HEK293T (cell line): ENCODE data around the gene FCAMR.
A peak's percentile ranks its signal among the peaks of the same experiment; 100 is the strongest.

Experiments
- CTCF ChIA-PET: fragments of 350-600 bp; formaldehyde crosslinking; extraction: SDS; loops from one replicate; lab custom pipeline; 2021; ENCODE audit warnings: antibody characterized with exemption, inconsistent platforms; lab: Yijun Ruan, JAX
- POLR2A ChIA-PET: fragments of 350-600 bp; formaldehyde crosslinking; extraction: SDS; loops from one replicate; lab custom pipeline; 2020; ENCODE audit warnings: antibody characterized with exemption, inconsistent platforms; lab: Yijun Ruan, JAX
- DNase-seq: peaks from one replicate; pipeline ENCODE4 v3.0.0; 2012; ENCODE audit warnings: mixed read lengths; ENCODE audit errors: extremely low spot score
- ARNT ChIP-seq: fragments of 450-650 bp; IDR thresholded peaks from 2 replicates; pipeline ENCODE4 v1.6.1; 2017; ENCODE audit warnings: mild to moderate bottlenecking
- BHLHE40 ChIP-seq: fragments of 450-650 bp; IDR thresholded peaks from 2 replicates; pipeline ENCODE4 v1.6.1; 2016; ENCODE audit warnings: mild to moderate bottlenecking, moderate library complexity, borderline replicate concordance
- CTBP1 ChIP-seq: fragments of 450-650 bp; IDR thresholded peaks from 2 replicates; pipeline ENCODE4 v1.6.1; 2016; ENCODE audit warnings: borderline replicate concordance
- ELF4 ChIP-seq: fragments of 450-650 bp; IDR thresholded peaks from 2 replicates; pipeline ENCODE4 v1.6.1; 2017; ENCODE audit warnings: antibody characterized with exemption
- FOXA1 ChIP-seq: fragments of 450-650 bp; IDR thresholded peaks from 2 replicates; pipeline ENCODE4 v1.6.1; 2016; ENCODE audit warnings: mild to moderate bottlenecking
- FOXK2 ChIP-seq: fragments of 450-650 bp; IDR thresholded peaks from 2 replicates; pipeline ENCODE4 v1.6.1; 2016; ENCODE audit warnings: mild to moderate bottlenecking
- FOXM1 ChIP-seq: fragments of 450-650 bp; IDR thresholded peaks from 2 replicates; pipeline ENCODE4 v1.6.1; 2017; ENCODE audit warnings: mild to moderate bottlenecking, borderline replicate concordance
- HDGF ChIP-seq: fragments of 450-650 bp; IDR thresholded peaks from 2 replicates; pipeline ENCODE4 v1.6.1; 2017; ENCODE audit warnings: antibody characterized with exemption, borderline replicate concordance
- L3MBTL2 ChIP-seq: fragments of 450-650 bp; conservative IDR thresholded peaks from 2 replicates; pipeline ENCODE4 v1.6.1; 2016; ENCODE audit warnings: mild to moderate bottlenecking
- LEF1 ChIP-seq: fragments of 450-650 bp; IDR thresholded peaks from 2 replicates; pipeline ENCODE4 v1.6.1; 2017; ENCODE audit warnings: mild to moderate bottlenecking, borderline replicate concordance
- NFRKB ChIP-seq: fragments of 450-650 bp; IDR thresholded peaks from 2 replicates; pipeline ENCODE4 v1.6.1; 2016; ENCODE audit warnings: mild to moderate bottlenecking, moderate library complexity
- SP1 ChIP-seq: fragments of 450-650 bp; IDR thresholded peaks from 2 replicates; pipeline ENCODE4 v1.6.1; 2017
- SUZ12 ChIP-seq: fragments of 450-650 bp; IDR thresholded peaks from 2 replicates; pipeline ENCODE4 v1.6.1; 2016; ENCODE audit warnings: mild to moderate bottlenecking
- TARDBP ChIP-seq: fragments of 450-650 bp; IDR thresholded peaks from 2 replicates; pipeline ENCODE4 v1.6.1; 2016
- ZNF384 ChIP-seq: fragments of 450-650 bp; IDR thresholded peaks from 2 replicates; pipeline ENCODE4 v1.6.1; 2016
- TF ChIP-seq, protein P1 (sequence below): fragments of 450-650 bp; IDR thresholded peaks from 2 replicates; pipeline ENCODE4 v1.6.1; 2016

Gene FCAMR

DNA sequence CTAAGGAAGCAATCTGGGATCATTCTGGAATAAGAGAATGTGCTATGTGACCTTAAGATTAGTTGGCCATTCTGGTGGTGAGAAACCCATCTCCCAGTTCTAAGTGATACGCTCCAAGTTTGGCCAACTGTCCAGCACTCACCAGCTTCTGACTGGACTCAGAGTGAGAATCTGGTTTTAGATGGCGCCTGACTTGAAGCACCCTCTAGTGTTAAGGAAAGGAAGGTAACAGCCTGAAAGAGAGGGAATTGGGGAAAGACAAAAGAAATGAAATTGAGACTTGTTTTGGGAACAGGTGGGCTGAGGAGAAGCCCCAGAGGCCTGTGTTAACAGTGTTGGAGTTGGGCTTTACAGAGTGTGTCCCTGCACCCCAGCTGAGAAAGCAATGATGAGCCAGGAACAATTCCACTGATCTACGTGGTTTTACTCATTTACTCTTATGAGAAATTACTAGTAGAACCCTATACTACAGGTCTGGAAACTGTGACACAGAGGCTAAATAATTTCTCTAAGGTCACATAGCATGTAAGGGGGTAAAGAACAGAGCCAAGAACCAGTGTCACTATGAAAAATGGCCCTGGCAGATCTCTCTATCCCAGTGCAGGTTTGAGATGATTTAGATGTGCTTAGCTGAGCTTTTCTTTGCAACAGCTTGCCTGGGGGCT lies 9.3 kb upstream of the FCAMR start:
- POLR2A ChIA-PET, result no interaction called here
- peak; percentile 36 for DNase-seq
- CTCF ChIA-PET, result interaction anchor here (1.3 kb wide), 1 partner anchor 316 kb away, joined by 3 read pairs; no protein-coding TSS in a partner anchor
- TF ChIP-seq CTBP1 (no peak), SUZ12 (no peak), SP1 (no peak)

GRCh38 chr1:206978259-206978658 lies 8.0 kb upstream of the FCAMR start:
- DNase-seq, result no peak
- ChIA-PET POLR2A (no interaction called here), CTCF (no interaction called here)
- no peak for TF ChIP-seq SUZ12
- no peak for TF ChIP-seq NFRKB
- no peak for TF ChIP-seq ELF4
- no peak for TF ChIP-seq HDGF
- TF ChIP-seq ZNF384, result no peak
- no peak for TF ChIP-seq L3MBTL2
- no peak for TF ChIP-seq FOXK2
- TF ChIP-seq FOXM1, result no peak
- TF ChIP-seq TARDBP, result no peak
- TF ChIP-seq SP1, result no peak
- TF ChIP-seq CTBP1, result no peak
- TF ChIP-seq ARNT, result no peak
- no peak for TF ChIP-seq BHLHE40
- TF ChIP-seq, protein P1, sequence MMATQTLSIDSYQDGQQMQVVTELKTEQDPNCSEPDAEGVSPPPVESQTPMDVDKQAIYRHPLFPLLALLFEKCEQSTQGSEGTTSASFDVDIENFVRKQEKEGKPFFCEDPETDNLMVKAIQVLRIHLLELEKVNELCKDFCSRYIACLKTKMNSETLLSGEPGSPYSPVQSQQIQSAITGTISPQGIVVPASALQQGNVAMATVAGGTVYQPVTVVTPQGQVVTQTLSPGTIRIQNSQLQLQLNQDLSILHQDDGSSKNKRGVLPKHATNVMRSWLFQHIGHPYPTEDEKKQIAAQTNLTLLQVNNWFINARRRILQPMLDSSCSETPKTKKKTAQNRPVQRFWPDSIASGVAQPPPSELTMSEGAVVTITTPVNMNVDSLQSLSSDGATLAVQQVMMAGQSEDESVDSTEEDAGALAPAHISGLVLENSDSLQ, result no peak
- TF ChIP-seq FOXA1, result no peak
- TF ChIP-seq LEF1, result no peak

- no peak for DNase-seq
- ChIA-PET POLR2A (no interaction called here), CTCF (interaction anchor here (0.6 kb wide), 1 partner anchor 75 kb away, joined by 3 read pairs; no protein-coding TSS in a partner anchor)
- TF ChIP-seq LEF1 (no peak), TARDBP (no peak), FOXK2 (no peak), SUZ12 (no peak), ELF4 (no peak), L3MBTL2 (no peak), ZNF384 (no peak), FOXA1 (no peak), CTBP1 (no peak)
Measured at GRCh38 chr1:206975306-206975705, 5.0 kb upstream of the FCAMR start.

- no peak for TF ChIP-seq SUZ12
- no peak for TF ChIP-seq FOXA1
- TF ChIP-seq FOXM1, result no peak
- TF ChIP-seq LEF1, result no peak
- no peak for TF ChIP-seq ZNF384
- no peak for TF ChIP-seq BHLHE40
- TF ChIP-seq CTBP1, result no peak
- no peak for TF ChIP-seq L3MBTL2
- TF ChIP-seq FOXK2, result no peak
- TF ChIP-seq, protein P1, result no peak
- no peak for TF ChIP-seq ARNT
- no peak for TF ChIP-seq TARDBP
- TF ChIP-seq HDGF, result no peak
- TF ChIP-seq ELF4, result no peak
- no peak for DNase-seq
- ChIA-PET POLR2A (no interaction called here), CTCF (interaction anchor here (1.1 kb wide), 1 partner anchor 30 kb away, joined by 6 read pairs; no protein-coding TSS in a partner anchor)
Measured at GRCh38 chr1:206974140-206974539, 3.9 kb upstream of the FCAMR start.

GRCh38 chr1:206972728-206973127 lies 2.5 kb upstream of the FCAMR start:
- ChIA-PET CTCF (interaction anchor here (1.2 to 1.7 kb wide), 2 partner anchors 10 to 37 kb away, joined by 4 to 5 read pairs; no protein-coding TSS in a partner anchor), POLR2A (no interaction called here)
- no peak for DNase-seq
- TF ChIP-seq ZNF384 (no peak), FOXA1 (no peak), HDGF (no peak), FOXK2 (no peak), SUZ12 (no peak), L3MBTL2 (no peak), BHLHE40 (no peak), FOXM1 (no peak), CTBP1 (no peak), SP1 (no peak), LEF1 (no peak), NFRKB (no peak), ARNT (no peak), ELF4 (no peak), TARDBP (no peak)
- TF ChIP-seq, protein P1, result no peak

DNA sequence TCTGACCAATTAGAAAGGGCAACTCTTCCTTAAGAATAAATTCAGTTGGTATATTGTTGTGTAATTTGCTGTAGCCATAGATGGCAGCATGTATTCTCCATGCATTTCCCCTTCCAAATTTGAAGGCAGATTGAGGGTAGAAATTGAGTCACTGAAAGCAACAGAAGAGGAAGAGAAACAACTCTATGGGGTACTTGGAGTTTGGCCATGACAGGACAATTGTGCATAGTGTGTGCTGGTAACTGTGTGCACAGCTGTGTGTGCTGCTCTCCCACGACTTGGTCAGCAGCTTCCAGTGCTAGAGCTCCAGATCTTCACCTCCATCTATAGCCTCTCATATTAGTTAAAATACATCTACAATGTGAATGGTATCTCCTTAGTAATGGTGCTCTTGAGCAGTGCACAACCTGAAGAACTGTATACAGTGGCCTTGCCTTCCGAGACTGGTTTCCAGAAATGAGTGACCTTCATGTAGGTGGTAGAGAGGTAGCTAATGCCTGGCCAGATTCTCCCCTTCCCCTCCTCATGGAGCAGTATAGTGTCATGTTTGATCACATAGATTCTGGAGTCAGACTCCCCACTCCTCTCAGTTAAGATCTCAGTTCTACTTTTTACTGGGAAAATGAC lies 882 bp upstream of the FCAMR start:
- no peak for TF ChIP-seq LEF1
- TF ChIP-seq FOXM1, result no peak
- TF ChIP-seq ELF4, result no peak
- no peak for TF ChIP-seq ZNF384
- no peak for TF ChIP-seq SP1
- TF ChIP-seq, protein P1, result no peak
- no peak for TF ChIP-seq TARDBP
- TF ChIP-seq FOXK2, result no peak
- TF ChIP-seq CTBP1, result no peak
- no peak for TF ChIP-seq FOXA1
- no peak for TF ChIP-seq HDGF
- TF ChIP-seq ARNT, result no peak
- TF ChIP-seq SUZ12, result no peak
- no peak for TF ChIP-seq L3MBTL2
- no peak for TF ChIP-seq BHLHE40
- TF ChIP-seq NFRKB, result no peak
- CTCF ChIA-PET, result no interaction called here
- no peak for DNase-seq
- POLR2A ChIA-PET, result no interaction called here
